SU-DHL-6 (cell line): Measurements from ENCODE around the gene SMIM5.

Source experiments
- CTCF ChIP-seq: fragments of 200-600 bp; sonication (generic); IDR thresholded peaks from one replicate; pipeline ENCODE4 v1.5.1; 2017; ENCODE audit warnings: antibody characterized with exemption, mild to moderate bottlenecking, low read length, moderate library complexity; ENCODE audit not compliant: insufficient read depth, poor library complexity, severe bottlenecking
- EZH2phosphoT487 ChIP-seq: fragments of 200-600 bp; sonication (generic), shearing (Covaris generic); conservative IDR thresholded peaks from 2 replicates; pipeline ENCODE4 v1.6.1; 2018; ENCODE audit warnings: mild to moderate bottlenecking, antibody characterized with exemption, low read length, moderate library complexity, mixed read lengths

- TF ChIP-seq CTCF (no peak), EZH2phosphoT487 (no peak)
Observed at GRCh38 chr17:75635610-75636202, 2.5 kb downstream of the SMIM5 start.
